ENCODE measurements around the gene STK32B.
"Not testable (repeated sequence)": the region's sequence is repeated elsewhere in the genome, so short reads cannot be mapped to it uniquely, and the experiment has no call there.

Gene STK32B

DNA sequence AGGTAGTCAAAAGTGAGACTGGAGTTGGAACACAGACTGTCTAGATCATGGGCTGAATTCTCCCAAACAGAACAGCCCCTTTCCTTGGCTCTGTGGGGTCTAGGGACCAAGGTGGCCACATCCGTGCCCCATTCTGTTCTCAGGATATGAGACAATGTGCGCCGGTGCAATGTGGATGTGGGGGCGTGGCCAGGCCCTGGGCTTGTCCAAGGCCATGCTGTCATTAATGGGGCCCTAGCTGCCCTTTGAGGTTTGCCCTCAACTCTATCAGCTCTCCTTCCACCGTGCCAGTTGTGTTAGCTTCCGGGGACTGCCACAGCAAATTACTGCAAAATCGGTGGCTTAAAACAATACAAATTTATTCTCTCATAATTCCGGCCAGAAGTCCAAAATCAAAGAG is 344.5 kb downstream of the STK32B start:
- no peak for DNase-seq (ENCODE audit: low read depth)

DNA sequence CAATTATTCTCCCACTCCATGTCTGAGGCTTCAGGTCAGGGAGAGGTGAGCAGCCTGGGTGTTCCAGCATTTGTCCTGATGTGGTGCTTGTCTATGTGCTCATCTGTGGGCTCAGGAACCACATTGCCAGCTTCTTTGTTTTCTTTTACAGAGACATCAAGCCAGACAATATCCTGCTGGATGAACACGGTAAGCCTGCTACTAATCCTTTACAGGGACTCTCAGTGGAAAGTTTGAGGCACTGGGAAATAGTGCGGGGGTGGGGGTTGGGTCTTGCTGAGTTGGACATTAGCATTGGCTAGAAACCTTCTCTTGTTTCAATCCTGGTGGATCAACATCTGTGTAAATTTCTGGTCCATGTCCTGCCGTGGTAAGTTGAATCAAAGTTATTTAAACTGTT is 346.8 kb downstream of the STK32B start:
- DNase-seq (ENCODE audit: low read depth): no peak

DNA sequence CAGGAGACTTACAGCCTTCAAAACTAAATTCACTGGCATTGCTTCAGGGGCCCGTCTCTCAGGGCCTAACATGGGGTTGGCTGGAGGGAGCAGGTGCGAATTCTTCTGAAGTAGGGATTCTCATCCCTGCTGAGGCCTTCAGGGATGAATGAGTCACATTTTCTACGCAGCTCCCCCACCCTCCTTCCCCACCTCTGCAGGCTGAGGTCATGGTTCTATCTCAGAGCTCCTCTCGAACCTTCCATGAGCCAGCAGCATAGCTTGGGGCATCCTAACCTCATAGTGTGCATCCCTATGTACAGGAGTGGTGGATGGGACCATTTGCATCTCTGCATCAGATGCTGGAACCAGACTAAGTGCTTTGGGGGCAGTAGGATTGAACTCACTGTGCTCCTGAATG is 347.8 kb downstream of the STK32B start:
- no peak for DNase-seq (ENCODE audit: low read depth)

DNA sequence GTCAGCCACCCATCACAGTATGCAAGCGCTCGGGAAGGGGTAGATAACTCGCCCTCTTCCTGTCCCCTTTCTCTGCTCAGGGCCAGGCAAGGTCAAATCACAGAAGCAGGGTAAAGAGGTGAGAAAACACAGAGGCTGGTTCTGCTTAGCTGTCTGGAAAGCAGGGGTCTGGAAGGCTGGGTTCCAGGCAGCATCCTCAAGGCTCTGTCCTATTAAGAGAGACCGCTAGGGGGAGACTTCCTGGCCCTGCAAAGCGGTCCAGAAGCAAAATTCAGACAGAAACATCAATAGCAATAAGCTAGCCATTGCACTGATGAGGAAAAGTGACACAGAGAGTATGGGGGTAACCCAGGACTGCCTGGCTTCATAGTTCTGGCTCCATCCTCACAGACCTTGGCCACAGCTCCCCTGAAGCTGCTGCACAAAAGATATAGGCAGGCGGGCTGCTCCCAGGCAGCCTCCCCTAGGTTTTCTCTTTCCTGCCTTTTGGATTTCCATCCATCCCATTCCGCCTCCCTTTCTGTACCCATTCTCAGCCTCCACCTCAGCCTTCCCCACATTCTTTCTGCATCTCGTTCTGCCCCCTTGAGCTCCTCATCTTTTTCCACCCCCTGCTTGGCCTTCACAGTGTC is 348.6 kb downstream of the STK32B start:
- no peak for DNase-seq (ENCODE audit: low read depth)

DNA sequence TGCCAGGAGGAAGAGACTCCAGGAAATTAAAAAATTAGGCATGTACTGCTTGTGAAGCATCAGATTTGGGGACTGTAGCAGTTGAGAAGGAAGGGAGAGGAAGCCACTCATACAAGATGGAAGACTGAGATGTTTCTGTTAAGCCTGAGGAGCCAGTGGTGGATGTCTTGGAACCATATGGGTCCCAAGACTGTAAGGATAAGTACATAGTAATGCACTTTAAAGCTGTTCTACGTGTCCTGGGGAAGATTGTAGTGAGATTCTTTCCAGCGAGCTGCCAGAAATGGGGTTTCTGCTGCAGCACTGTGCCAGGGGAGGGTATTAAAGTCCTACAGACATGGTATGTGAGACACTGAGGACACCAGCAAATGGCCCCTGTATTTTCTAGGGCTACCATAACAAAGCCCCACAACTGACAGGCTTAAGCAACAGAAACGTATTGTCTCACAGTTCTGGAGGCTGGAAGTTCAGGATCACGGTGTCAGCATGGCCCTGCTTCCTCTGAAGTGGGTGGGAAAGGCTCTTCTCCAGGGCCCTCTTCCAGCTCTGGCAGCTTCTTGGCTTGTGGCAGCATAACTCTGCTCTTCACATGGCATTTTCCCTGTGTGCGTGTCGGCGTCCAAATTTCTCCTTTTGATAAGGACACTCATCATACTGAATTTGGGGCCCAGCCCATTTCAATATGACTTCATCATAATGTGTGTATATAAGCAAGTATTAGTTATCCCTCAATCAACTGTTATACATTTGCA is 352.6 kb downstream of the STK32B start:
- DNase-seq (ENCODE audit: low read depth): no peak

DNA sequence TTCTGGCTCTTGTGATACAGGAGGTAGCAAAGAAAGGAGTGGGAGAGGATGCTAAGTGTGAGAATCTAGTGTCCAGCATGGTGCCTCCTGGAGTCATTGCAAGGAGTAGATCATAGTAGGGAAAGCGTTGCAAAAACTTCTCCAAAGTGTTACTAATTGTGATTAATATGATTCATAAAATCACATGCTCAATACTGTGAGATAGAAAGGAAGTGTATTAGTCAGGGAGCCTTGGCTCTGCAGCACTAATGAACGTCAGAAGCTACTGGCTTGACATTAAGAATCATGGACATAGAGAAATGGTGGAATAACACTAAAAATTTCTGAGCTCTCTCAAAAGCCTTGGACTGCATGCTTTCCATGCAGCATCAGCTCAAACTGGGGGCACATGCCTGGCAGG is 358.0 kb downstream of the STK32B start:
- DNase-seq (ENCODE audit: low read depth): no peak

DNA sequence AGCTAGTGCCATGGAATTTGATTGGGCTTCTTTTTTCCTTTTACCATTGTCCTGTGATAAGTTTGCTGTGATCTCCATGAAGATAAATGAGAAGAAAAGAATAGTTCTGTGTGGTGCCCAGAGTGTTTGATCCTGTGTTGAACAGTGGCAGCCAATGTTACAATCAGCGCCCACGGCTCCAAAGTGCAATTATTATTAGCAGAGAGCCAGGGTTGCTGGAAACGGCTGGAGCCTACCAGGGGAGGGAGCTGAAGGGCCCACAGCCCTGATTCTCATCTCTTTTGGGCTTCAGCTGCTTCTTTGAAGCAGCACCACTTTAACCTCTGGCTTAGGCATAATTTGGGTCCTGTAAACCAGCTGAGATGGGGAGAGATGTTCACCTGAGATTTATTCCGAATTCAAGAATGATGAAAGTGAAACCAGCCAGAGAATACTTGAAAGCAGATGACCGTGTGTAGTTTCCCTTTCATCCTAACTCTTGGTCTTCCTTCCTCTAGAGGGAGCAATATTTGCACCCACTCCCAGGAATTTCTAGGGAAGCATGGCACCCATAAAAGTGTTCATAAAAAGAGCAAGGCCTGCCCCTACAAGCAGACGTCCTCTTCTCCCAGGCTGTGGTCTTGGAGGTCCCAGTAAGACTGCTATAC is 358.8 kb downstream of the STK32B start:
- DNase-seq (ENCODE audit: low read depth): no peak

DNA sequence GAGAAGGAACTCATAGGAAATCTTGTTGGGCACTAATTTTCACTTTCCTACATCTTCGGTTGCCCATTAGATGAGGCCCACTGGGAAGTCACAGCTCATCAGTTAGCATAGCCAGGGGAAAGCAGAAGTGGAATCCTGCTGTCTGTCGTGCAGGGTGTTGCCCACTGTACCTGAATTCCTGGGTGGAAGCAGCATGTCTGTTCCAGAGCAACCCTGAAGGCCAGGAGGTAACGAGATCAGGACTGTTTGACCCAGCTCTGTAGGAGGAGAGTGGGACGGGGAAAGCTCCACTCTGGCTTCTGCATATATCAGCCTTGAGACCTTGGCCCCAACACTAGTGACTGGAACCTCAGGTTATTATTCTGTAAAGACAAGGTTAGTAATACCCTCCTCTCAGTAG is 361.0 kb downstream of the STK32B start:
- DNase-seq (ENCODE audit: low read depth): no peak

DNA sequence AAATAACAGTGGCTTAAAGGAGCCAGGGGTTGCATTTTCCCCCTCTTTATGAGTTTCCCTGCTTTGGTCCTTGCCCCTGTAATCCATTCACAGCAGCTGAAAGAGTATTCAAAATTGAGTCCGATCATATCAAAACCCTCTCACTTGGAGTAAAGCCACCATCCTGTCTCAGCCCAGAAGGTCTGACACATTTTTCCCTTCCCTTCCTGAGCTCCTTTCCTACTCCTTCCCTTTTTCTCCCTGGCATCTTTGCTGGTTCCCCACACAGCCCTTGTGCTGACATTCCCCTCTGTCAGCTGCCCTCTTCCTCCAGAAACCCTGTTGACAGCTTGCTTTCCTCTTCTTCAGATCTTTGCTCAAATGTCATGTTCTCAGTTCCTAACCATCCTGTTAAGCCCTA is 361.5 kb downstream of the STK32B start:
- DNase-seq (ENCODE audit: low read depth): no peak

DNA sequence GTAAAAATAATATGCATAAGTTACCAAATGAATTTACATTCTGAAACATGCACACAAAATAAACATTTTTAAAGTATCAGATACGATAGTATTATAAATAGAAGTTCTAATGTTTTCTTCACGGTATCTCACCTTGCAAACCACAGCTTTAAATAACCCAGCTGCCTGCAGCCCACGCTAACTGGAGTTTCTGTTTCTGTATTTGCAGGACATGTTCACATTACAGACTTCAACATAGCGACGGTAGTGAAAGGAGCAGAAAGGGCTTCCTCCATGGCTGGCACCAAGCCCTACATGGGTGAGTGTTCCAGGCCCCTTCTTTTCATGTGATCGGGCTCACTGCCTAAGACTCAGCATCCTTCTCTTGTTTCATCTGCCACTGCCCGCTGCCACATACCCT is 365.4 kb downstream of the STK32B start:
- no peak for DNase-seq (ENCODE audit: low read depth)

DNA sequence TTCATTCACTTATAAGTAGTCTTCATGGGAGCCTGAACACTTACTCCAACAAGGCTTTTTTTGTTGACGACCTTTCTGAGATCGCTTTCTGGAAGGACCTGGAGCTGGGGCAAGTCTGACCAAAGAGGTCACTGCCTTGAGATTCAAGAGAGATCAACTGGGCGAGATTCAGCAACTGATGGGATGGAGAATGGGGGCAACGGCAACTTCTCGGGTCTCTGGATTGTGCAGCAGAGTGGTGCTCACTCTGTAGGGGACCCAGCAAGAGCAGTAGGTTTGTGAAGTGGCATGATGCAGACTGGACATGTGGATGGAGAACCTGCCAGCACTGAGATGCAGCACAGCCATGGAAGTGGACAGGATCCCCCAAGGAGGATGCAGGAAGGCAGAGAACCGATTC is 369.0 kb downstream of the STK32B start:
- DNase-seq (ENCODE audit: low read depth): no peak

DNA sequence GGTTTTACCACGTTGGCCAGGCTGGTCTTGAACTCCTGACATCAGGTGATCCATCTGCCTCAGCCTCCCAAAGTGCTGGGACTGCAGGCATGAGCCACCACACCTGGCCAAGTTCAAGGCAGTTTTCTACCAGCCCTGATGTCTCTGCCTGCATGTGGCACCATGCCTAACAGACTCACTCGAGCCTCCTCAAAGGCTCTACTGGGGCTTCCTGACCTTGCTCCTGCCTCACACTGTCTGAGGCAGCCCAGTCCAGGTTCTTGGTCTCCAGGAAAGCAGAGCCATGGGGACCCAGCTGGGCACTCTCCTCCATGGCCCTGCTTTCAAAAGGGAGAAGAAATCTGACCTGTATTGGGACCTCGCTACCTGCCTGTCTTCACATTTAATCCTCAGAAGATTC is 370.1 kb downstream of the STK32B start:
- no peak for DNase-seq (ENCODE audit: low read depth)

DNA sequence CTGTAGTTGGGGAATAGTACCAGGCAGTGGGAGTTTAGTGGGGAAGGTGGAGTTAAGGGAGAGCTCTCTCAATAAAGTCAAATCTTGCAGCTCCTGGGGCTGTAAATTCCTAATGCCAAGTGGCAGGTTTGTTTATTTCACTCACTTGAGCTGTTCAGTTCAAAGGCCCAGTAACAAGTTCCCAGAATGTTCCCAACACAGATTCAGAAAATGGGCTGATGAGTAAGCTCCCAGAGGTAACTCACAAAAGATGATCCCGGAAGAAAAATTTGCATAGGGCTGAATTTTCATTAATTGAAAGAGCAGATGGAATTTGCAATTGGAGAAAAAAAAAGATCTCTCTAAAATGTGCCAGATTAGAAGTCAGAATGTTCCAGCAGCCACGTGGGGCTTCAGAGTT is 370.9 kb downstream of the STK32B start:
- DNase-seq (ENCODE audit: low read depth): no peak

DNA sequence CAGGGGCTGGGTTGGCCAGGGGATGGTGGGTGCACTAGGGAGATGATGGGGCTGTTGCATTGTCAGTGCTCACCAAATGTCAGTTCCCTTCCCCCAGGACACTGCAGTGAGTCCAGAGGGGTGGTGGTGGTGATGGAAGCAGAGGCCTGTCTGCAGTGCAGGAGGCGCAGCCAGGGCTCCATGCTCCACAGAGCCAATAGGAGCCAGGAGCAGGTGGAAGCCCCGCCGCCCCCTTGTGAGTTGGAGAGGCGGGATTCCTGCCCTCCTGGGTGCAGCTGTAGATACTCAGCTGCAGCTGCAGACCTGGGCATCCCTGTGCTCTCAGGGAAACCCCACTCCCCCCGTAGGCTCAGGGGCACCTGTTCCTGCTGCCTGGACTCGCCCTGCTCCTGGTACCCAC is 372.4 kb downstream of the STK32B start:
- DNase-seq (ENCODE audit: low read depth): no peak

DNA sequence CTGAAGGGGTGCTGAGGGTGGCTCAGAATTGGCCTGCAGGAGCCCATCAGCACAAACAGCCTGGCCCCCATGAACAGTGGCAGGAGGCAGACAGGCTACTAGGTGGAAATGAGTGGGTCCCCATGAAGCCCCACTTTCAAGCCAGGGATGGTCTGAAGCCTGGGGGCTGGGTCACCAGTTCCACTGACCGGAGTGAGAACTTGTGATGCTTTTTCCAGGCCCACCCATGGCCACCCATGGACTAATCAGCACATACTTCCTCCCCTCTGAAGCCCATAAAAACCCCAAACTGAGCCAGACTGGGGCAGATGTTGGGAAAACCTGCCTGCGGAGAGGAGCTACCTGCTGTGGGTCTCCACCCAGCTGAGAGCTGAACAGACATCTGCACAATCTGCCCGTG is 372.9 kb downstream of the STK32B start:
- no peak for DNase-seq (ENCODE audit: low read depth)

DNA sequence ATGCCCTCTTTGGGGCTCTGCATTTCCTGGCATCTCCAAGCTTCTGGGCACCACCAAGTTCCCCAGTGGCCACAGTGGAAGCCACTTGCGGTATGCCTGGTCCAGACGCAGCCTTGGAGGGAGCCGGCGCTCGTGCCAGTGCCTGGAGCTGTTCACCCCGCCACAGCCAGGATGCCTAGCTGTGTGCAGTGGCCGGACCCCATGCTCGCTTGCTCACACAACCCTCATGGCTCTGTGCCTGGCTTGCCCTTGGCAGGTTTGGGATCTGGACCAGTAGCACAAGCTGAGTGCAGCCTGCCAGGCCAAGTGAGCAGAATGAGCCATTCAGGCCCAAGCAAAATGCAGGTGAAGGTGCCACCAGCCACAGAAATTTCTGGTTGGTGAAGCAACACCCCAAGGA is 373.6 kb downstream of the STK32B start:
- no peak for DNase-seq (ENCODE audit: low read depth)

DNA sequence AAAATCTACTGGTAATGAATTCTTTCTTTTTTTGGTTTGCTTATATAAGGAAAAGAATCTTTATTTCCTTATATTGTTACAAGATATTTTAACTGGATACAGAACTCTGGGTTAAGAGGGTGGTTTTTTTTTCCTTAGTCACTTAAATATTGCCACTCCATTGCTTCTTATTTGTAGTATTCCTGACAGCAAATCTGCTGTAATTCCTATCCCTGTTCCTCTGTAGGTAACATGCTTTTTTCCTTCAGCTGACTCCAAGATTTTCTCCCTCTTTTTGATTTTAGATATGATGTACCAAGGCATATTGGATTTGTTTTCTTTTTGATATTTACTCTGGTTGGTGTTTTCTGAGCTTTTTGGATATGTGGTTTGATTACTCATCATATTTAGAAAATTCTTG is 378.5 kb downstream of the STK32B start:
- DNase-seq (ENCODE audit: low read depth): no peak

DNA sequence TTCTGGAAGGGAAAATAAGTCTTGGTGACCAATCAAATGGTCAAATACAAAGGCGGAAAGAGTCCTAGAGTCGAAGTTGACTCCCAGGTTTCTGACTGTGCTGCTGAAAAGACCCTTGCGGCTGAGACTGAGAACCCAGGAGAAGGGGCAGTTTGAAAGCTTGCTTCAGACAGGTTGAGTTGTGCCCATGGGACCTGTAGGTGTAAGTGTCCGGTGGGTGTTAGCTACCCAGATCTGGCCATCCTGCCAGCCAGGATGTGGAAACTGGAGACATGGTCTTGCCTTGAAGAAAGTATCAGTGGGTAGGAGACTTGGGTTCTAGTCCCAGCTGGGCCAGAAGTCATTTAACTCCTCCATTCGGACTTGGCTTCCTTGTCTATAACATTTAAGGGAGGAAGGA is 381.9 kb downstream of the STK32B start:
- DNase-seq (ENCODE audit: low read depth): no peak

DNA sequence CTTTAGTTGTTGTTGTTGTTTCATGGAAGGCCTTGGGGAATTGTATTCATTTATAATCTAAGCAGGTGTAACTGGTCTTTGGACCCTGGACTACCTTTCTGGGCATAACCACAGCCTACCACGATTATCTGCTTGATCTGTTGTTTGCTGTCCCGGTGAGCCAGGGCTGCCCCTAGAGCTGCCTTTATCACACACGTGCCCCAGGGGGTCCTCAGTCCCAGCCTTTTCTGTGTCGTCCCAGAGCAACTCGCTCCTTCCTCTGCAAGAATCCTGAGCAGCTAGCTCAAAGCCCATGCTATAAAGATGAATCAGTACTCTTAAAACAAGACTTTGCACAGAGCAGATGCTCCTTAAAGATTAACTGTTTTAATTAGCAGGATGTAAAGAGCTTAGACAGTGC is 383.9 kb downstream of the STK32B start:
- no peak for DNase-seq (ENCODE audit: low read depth)

DNA sequence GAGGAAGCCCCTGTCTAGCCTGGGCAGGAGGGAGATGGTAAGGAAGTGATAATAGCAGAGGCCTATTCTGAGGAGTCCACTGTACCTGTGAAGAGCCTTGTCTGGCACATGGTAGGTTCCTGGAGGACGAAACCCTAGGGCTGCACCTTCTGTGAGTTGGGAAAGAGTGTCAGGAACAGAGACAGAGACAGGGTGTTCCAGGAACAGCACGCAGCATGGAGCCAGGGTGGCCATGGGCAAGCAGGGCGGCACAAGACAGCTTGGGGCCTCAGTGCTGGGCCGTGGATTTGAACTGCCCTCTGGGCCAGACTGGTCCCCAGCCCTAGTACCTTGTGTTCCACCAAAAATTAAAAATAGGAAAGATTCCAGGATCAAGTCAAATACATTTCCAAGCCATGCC is 384.5 kb downstream of the STK32B start:
- no peak for DNase-seq (ENCODE audit: low read depth)

DNA sequence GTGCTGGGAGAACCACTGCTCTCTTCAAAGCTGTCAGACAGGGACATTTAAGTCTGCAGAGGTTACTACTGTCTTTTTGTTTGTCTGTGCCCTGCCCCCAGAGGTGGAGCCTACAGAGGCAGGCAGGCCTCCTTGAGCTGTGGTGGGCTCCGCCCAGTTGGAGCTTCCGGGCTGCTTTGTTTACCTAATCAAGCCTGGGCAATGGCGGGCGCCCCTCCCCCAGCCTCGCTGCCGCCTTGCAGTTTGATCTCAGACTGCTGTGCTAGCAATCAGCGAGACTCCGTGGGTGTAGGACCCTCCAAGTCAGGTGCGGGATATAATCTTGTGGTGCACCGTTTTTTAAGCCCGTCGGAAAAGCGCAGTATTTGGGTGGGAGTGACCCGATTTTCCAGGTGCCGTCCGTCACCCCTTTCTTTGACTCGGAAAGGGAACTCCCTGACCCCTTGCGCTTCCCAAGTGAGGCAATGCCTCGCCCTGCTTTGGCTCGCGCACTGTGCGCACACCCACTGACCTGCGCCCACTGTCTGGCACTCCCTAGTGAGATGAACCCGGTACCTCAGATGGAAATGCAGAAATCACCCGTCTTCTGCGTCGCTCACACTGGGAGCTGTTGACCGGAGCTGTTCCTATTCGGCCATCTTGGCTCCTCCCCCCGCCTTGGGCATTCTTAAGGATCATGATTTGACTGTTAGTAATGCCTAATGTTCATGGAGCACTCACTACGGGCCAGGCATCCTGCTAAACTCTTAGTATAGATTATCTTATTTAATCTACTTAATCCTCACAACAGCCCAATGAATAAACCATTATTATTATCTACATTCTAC is 392.9 kb downstream of the STK32B start:
- not testable (repeated sequence) for DNase-seq (ENCODE audit: low read depth)

DNA sequence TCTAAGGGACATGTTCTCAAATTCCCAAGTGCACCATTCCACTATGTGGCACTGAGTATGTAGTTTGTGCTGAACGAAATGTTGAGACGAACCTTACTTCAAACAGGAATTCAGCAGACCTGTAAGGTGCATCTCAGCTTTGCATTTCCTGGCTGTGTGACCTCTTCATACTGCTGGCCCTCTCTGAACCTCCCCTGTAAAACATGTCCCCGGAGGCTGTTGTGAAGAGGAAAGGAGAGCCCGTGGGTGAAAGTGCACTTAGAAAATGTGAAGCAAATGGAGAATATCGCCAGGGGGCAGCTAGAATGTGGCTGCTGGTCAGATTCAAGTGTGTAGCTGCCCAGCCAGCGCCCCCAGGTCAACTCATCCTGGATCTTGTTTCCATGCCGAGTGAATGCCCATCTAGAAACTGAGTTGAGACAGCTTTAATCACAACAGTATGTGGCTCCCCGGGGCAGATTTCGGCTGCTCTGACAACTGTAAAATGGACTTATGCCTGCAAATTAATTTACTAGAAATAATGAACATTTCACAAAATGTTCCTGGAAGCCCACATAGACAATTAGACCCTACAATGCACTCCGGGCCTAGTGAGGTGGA is 393.7 kb downstream of the STK32B start:
- DNase-seq (ENCODE audit: low read depth): no peak
